Testis (tissue), 3 donors: ENCODE results near the gene NRN1L. TPM values are rescaled to one million over a fixed set of nuclear protein-coding genes. Genes with fewer than 3 reads are reported as not detected.

ENCODE experiments used
- DNase-seq: peaks from one replicate; pipeline ENCODE4 v3.0.0-alpha.2; 2019
- H3K27ac ChIP-seq, 2 donors: fragments of 200-600 bp; sonication (generic); one replicate each; pipeline ENCODE4 v1.5.1; 2019
- H3K27me3 ChIP-seq: fragments of 200-600 bp; sonication (generic); one replicate; pipeline ENCODE4 v1.5.1; 2019
- H3K36me3 ChIP-seq: fragments of 200-600 bp; sonication (generic); one replicate; pipeline ENCODE4 v1.5.1; 2017; ENCODE audit warnings: low read depth; ENCODE audit errors: missing control alignments
- H3K4me1 ChIP-seq: fragments of 200-600 bp; sonication (generic); one replicate; pipeline ENCODE4 v1.5.1; 2019
- H3K4me3 ChIP-seq, 2 donors: fragments of 200-600 bp; sonication (generic); one replicate each; pipeline ENCODE4 v1.5.1; 2017 to 2019
- H3K9me3 ChIP-seq: fragments of 200-600 bp; sonication (generic); one replicate; pipeline ENCODE4 v1.5.1; 2017
- POLR2A ChIP-seq: fragments of 450-650 bp; IDR thresholded peaks from one replicate; pipeline ENCODE4 v1.6.1; 2017; ENCODE audit warnings: antibody characterized with exemption, mild to moderate bottlenecking, moderate library complexity
- WGBS, 2 donors: methylation state at CpG; one replicate each; pipeline ENCODE4 v1.1.5; 2018; 5-methylcytosine and 5-hydroxymethylcytosine counted together
- intact Hi-C: fragments of 100-400 bp; cut with DNase I; formaldehyde crosslinking; loops from one replicate; pipeline ENCODE4 v1.15.1; 2023; ENCODE audit warnings: low total_unique reads
- polyA plus RNA-seq: library from polyadenylated mRNA; stranded (reverse); fragments of 350-450 nt; fragmentation: Illumina TruSeq; extraction: RNeasy Lipid Tissue Mini Kit (QIAGEN cat#74804); gene quantifications from one replicate; pipeline ENCODE4 v1.2.3, GENCODE V29; 2014; ENCODE audit warnings: low read depth, low replicate concordance; ENCODE audit not compliant: insufficient read depth
- total RNA-seq, 2 donors: library from RNA; depleted of rRNA; stranded (reverse); fragments of >200 nt; gene quantifications; one replicate each; pipeline ENCODE4 v1.2.3, GENCODE V29; 2016
- TF ChIP-seq, protein P1 (sequence below), 3 experiments: fragments of 450-650 bp in 2 of 3; fragments of 200-600 bp in 1 of 3; sonication (generic) in 1 of 3; IDR thresholded peaks; one replicate each; pipeline ENCODE4 v1.5.1; 2016 to 2019; ENCODE audit warnings: antibody characterized with exemption in 3 of 3, mild to moderate bottlenecking in 2 of 3, moderate library complexity in 1 of 3

The NRN1L gene
- total and polyA plus RNA-seq, 3 donors from 2014 or later: 2.9 to 8.1 (median 4.2) TPM

DNA sequence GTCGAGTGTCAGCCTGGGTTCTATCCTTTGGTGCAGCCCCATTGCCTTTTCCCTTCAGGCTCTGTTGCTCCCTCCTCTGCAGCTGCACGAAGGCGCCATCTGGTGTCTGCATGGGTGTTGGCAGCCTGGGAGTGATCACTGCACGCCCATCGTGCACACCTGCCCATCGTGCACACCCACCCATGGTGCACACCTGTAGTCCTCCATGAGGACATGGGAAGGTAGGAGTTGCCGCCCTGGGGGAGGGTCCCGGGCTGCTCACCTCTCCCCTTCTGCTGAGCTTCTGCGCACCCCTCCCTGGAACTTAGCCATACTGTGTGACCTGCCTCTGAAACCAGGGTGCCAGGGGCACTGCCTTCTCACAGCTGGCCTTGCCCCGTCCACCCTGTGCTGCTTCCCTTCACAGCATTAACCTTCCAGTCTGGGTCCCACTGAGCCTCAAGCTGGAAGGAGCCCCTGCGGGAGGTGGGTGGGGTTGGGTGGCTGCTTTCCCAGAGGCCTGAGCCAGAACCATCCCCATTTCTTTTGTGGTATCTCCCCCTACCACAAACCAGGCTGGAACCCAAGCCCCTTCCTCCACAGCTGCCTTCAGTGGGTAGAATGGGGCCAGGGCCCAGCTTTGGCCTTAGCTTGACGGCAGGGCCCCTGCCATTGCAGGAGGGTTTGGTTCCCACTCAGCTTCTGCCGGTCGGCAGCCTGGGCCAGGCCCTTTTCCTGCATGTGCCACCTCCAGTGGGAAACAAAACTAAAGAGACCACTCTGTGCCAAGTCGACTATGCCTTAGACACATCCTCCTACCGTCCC lies 44.1 kb downstream of the NRN1L start:
- DNase-seq: peak; percentile 75

DNA sequence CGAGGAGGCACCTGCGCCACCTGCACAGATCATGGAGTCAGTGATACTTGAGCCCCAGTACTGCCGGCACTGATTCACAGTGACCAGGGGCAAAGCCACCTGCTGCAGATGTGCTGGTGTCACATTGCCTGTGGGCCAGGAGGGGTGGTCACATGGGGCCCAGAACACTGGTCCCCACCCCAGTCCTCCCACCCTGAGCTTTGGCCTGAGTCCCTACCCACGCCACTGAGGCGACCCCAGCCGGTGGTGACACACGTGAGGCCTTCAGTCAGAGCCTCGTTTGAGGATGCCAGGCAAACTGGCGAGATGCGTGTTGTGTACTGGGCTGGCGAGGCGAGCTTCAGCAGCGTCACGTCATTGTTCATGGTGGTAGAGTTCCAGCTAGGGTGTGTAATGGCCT lies 45.5 kb downstream of the NRN1L start:
- no peaks in the 10 kb centered on the region for H3K27me3 ChIP-seq
- no peak for TF ChIP-seq POLR2A
- TF ChIP-seq, protein P1, sequence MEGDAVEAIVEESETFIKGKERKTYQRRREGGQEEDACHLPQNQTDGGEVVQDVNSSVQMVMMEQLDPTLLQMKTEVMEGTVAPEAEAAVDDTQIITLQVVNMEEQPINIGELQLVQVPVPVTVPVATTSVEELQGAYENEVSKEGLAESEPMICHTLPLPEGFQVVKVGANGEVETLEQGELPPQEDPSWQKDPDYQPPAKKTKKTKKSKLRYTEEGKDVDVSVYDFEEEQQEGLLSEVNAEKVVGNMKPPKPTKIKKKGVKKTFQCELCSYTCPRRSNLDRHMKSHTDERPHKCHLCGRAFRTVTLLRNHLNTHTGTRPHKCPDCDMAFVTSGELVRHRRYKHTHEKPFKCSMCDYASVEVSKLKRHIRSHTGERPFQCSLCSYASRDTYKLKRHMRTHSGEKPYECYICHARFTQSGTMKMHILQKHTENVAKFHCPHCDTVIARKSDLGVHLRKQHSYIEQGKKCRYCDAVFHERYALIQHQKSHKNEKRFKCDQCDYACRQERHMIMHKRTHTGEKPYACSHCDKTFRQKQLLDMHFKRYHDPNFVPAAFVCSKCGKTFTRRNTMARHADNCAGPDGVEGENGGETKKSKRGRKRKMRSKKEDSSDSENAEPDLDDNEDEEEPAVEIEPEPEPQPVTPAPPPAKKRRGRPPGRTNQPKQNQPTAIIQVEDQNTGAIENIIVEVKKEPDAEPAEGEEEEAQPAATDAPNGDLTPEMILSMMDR (IDR thresholded peaks at IDR 0.05): no peak
- no peaks in the 10 kb centered on the region for H3K36me3 ChIP-seq
- DNase-seq: no peak
- H3K9me3 ChIP-seq: no peaks in the 10 kb centered on the region
- H3K4me1 ChIP-seq: peaks cover 27% of the 10 kb centered on the region
- intact Hi-C loops: no loop called here
- no peak overlapping the region for H3K4me3 ChIP-seq
- H3K27ac ChIP-seq: no peak overlapping the region
- WGBS, 2 donors: 91% methylated on average over 14 of the region's 14 CpGs; no CpG with 5 or more reads in 1 of the 2 donors

More for the DNA sequence above, 44.1 kb downstream of the NRN1L start:
- TF ChIP-seq, protein P1 (IDR thresholded peaks at IDR 0.05): peak; percentile 65 to 80 (median 75)
- no peak for TF ChIP-seq POLR2A
- Histone ChIP-seq H3K36me3 (no peaks in the 10 kb centered on the region), H3K9me3 (no peaks in the 10 kb centered on the region), H3K4me3 (no peak overlapping the region), H3K27ac (no peak overlapping the region), H3K27me3 (no peaks in the 10 kb centered on the region), H3K4me1 (peaks cover 18% of the 10 kb centered on the region)
- WGBS, 2 donors: 64 to 77% methylated on average over 5 to 16 of the region's 16 CpGs
- intact Hi-C loops: no loop called here

DNA sequence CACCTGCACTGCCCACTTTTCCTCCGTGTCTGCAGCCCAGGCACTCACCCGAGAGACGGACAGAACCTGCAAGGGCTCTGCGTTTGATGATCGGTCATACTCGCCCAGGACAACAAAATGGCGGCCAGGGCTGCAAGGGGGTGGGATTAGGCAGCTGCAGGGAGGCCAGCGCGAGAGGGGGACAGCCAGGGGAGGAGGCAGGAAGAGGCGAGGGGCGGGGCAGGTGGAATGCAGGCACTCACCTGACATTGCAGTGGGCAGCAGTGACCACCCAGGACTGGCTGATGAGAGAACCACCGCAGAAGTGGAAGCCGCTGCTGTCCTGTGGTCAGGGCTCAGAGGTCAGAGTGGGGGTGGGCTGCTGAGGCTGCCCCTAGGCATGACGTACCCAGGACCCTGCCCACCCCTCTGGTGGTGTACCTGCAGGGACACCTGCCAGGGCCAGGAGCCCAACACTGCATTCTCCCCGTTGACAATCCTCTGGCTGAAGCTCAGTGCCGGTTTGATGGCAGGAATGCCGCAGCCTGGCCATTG lies 46.1 kb downstream of the NRN1L start:
- TF ChIP-seq POLR2A: no peak
- Histone ChIP-seq H3K27me3 (no peaks in the 10 kb centered on the region), H3K9me3 (no peaks in the 10 kb centered on the region), H3K4me3 (no peak overlapping the region), H3K4me1 (peaks cover 29% of the 10 kb centered on the region), H3K36me3 (no peaks in the 10 kb centered on the region), H3K27ac (no peak overlapping the region)
- WGBS, 2 donors: 94 to 97% methylated on average over 17 of the region's 17 CpGs
- no peak for DNase-seq
- intact Hi-C loops: no loop called here

DNA sequence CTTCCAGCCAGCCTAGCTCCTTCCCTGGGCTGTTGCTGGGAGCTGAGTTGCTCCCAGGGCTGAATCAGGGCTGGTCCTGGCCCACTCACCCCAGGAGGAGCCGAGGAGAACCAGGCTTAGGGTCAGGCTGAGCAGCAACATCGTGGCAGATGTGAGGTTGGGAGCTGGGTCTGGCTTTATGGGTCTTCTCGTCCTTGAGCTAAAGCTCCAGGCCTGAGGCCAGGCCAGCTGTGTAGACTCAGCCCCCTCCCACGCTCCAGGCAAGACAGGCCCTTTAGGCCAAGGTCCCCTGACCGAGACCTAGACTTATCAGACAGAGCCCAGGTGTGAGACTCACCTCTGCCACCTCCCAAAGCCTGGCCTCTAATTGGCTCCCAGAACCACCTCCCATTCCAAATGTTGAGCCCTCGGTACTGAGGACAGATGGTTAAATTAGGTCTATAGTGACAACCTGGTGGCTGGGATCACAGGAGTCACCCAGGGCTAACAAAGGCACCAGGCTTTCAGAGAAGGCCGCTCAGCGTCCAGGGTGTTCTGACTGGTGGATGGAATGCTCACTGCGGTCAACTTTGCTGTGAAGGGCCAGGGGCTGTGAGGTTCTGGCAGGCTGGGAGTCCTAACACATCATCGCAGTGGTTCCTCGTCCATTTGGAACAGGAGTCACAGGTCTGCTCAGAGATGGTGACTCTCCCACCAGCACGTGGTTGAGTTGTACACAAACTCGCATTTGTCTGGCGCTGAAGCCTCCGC lies 47.2 kb downstream of the NRN1L start, which contains the start of gene CTRL:
Gene CTRL (minus strand): TSS at position 151 of the 750 bp plus-strand sequence. CDS start 10 bp downstream, at position 141.
- H3K9me3 ChIP-seq: no peaks in the 10 kb centered on the region
- DNase-seq: no peak
- WGBS, 2 donors: 65 to 75% methylated on average over 9 to 15 of the region's 15 CpGs
- intact Hi-C loops: no loop called here
- H3K4me3 ChIP-seq: no peak within 1 kb of the TSS
- no peak for TF ChIP-seq POLR2A
- TF ChIP-seq, protein P1 (IDR thresholded peaks at IDR 0.05): no peak
- H3K27ac ChIP-seq: no peak within 1 kb of the TSS
- peaks cover 21% of the 10 kb centered on the region for H3K4me1 ChIP-seq
- no peaks in the 10 kb centered on the region for H3K36me3 ChIP-seq
- no peaks in the 10 kb centered on the region for H3K27me3 ChIP-seq

DNA sequence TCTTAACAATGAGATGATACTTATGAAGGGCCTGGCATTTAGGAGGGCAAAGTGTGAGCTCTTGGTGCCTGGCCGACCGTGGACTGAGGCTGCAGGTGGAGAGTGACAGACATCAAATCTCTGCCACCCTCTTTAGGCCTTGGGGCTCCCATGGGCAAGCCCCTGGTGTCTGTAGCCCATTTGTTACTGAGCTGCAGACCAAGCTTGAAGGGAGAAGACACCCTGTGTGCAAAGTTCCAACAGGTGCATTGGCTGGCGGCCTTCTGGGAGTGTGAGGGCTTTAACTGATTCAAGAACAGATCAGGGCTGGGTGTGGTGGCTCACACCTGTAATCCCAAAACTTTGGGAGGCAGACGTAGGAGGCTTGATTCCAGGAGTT lies 47.8 kb downstream of the NRN1L start:
- Histone ChIP-seq H3K36me3 (no peaks in the 10 kb centered on the region), H3K27ac (no peak overlapping the region), H3K4me1 (peaks cover 26% of the 10 kb centered on the region), H3K4me3 (no peak overlapping the region), H3K27me3 (no peaks in the 10 kb centered on the region), H3K9me3 (no peaks in the 10 kb centered on the region)
- 97 to 100% methylated on average over 2 to 4 of the region's 4 CpGs for WGBS, 2 donors
- TF ChIP-seq POLR2A: no peak
- TF ChIP-seq, protein P1 (IDR thresholded peaks at IDR 0.05): no peak
- intact Hi-C loops: no loop called here
- DNase-seq: no peak
